Astrocyte of the spinal cord (primary cell): ENCODE measurements around the gene C5orf15.
"Not testable (repeated sequence)": the region's sequence is repeated elsewhere in the genome, so short reads cannot be mapped to it uniquely, and the experiment has no call there.

Experiments used
- DNase-seq: peaks from one replicate; pipeline ENCODE4 v3.0.0; 2011; ENCODE audit warnings: low read depth, low spot score
- H3K4me3 ChIP-seq: 2 replicates; pipeline ENCODE4 v1.5.1; 2011; ENCODE audit warnings: low read depth, mild to moderate bottlenecking, low read length, moderate library complexity
- in situ Hi-C: cut with HindIII; loops from 2 replicates; pipeline ENCODE4 v1.10.0; 2017; ENCODE audit warnings: low sequenced_read_pairs
- TF ChIP-seq, protein P1 (sequence below): IDR thresholded peaks from 2 replicates; pipeline ENCODE4 v1.5.1; 2012; ENCODE audit warnings: low read depth, mild to moderate bottlenecking, low read length, inconsistent platforms

The C5orf15 gene

DNA sequence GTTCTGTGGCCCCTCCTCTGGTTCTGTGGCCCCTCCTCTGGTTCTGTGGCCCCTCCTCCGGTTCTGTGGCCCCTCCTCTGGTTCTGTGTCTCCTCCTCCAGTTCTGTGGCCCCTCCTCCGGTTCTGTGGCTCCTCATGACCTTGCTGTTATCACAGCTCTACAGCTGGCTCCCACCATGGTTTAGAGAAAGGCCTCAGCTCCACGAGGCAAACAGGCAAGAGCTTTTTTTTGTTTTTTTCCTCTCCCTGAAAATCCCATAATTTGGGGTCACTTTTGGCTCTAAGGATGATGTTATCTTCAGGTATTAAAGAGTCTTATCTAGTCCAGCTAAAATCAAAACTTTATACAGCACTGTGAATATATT lies 31.8 kb downstream of the C5orf15 start:
- no peak for DNase-seq
- in situ Hi-C loops, result no loop called here
- no peak overlapping the region for H3K4me3 ChIP-seq
- TF ChIP-seq, protein P1, sequence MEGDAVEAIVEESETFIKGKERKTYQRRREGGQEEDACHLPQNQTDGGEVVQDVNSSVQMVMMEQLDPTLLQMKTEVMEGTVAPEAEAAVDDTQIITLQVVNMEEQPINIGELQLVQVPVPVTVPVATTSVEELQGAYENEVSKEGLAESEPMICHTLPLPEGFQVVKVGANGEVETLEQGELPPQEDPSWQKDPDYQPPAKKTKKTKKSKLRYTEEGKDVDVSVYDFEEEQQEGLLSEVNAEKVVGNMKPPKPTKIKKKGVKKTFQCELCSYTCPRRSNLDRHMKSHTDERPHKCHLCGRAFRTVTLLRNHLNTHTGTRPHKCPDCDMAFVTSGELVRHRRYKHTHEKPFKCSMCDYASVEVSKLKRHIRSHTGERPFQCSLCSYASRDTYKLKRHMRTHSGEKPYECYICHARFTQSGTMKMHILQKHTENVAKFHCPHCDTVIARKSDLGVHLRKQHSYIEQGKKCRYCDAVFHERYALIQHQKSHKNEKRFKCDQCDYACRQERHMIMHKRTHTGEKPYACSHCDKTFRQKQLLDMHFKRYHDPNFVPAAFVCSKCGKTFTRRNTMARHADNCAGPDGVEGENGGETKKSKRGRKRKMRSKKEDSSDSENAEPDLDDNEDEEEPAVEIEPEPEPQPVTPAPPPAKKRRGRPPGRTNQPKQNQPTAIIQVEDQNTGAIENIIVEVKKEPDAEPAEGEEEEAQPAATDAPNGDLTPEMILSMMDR, result no peak

DNA sequence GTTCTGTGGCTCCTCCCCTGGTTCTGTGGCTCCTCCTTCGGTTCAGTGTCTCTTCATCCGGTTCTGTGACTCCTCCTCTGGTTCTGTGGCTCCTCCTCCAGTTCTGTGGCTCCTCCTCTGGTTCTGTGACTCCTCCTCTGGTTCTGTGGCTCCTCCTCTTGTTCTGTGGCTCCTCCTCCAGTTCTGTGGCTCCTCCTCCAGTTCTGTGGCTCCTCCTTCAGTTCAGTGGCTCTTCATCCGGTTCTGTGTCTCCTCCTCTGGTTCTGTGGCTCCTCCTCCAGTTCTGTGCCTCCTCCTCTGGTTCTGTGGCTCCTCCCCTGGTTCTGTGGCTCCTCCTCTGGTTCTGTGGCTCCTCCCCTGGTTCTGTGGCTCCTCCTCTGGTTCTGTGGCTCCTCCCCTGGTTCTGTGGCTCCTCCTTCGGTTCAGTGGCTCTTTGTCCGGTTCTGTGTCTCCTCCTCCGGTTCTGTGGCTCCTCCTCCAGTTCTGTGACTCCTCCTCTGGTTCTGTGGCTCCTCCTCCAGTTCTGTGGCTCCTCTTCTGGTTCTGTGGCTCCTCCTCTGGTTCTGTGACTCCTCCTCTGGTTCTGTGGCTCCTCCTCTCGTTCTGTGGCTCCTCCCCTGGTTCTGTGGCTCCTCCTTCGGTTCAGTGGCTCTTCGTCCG lies 32.3 kb downstream of the C5orf15 start:
- in situ Hi-C loops, H3K4me3 ChIP-seq, DNase-seq: not testable (repeated sequence)

DNA sequence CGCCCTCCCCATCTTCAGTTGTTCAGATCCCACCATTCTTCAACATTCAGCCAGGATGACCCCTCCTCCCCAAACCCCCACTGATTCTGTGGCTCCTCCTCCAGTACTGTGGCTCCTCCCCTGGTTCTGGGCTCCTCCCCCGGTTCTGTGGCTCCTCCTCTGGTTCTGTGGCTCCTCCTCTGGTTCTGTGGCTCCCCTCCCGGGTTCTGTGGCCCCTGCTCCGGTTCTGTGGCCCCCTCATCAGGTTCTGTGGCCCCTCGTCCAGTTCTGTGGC lies 32.8 kb downstream of the C5orf15 start:
- DNase-seq, result no peak
- no peak overlapping the region for H3K4me3 ChIP-seq
- TF ChIP-seq, protein P1, result no peak
- in situ Hi-C loops, result no loop called here

DNA sequence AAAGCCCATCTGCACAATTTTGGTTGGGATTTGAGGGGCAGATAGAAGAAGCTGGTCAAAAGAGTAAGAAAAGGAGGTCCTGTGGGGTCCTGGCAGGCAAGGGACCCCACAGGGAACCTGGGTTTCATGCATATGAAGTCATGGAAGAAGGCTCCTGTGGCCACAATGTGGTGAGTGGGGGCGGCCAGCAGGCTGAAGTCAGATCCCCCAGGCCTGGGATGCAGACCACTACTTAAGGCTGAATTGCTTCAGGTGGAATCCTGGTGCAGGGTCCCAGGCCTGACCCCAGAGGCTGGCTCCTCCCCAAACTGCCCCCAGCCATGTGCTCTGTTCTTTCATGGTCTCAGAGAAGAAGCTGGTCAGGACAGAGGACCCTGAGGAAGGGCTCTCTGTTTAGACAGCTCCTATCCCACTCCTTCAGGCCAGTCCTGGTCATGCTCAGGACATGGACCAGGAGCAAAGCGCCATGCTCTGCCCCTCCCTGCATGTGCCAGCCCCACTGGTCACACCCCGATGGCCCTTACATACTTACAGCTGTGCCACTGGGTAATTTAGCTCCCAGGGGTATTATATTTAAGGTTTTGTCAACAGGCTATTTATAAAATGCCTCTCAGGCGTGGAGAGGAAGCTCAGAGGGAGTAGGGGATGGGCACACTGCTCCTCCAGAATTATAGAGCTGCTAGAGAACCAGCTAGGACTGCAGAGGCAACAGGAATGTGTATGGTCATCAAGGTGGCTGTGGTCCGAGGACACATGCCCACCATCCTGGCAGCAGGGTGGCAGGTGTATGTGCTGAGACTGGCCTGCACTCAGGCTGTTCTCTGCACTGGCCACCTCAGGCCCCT lies 33.4 kb downstream of the C5orf15 start:
- no peak for DNase-seq
- TF ChIP-seq, protein P1, result no peak
- in situ Hi-C loops, result no loop called here
- H3K4me3 ChIP-seq, result no peak overlapping the region

DNA sequence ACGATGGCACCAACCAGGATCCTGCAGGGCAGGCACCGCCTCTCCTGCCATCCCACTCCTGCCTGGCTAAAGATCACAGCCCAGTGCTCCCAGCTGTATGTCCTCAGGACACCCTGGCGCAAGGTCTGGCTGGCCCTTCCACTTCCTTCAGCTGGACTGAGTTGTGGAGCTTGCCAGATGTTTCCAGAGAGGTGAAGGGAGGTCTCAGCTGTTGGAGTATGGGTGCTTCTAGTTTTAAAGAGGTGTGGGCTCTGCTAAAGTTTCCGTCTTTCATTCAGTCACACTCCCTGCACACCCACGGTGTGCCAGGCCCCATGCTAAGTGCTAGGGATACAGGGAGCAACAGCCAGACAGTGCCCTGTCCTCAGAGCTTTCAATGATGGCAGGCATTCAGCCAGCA lies 34.1 kb downstream of the C5orf15 start:
- H3K4me3 ChIP-seq, result no peak overlapping the region
- DNase-seq, result no peak
- in situ Hi-C loops, result no loop called here
- TF ChIP-seq, protein P1, result no peak

DNA sequence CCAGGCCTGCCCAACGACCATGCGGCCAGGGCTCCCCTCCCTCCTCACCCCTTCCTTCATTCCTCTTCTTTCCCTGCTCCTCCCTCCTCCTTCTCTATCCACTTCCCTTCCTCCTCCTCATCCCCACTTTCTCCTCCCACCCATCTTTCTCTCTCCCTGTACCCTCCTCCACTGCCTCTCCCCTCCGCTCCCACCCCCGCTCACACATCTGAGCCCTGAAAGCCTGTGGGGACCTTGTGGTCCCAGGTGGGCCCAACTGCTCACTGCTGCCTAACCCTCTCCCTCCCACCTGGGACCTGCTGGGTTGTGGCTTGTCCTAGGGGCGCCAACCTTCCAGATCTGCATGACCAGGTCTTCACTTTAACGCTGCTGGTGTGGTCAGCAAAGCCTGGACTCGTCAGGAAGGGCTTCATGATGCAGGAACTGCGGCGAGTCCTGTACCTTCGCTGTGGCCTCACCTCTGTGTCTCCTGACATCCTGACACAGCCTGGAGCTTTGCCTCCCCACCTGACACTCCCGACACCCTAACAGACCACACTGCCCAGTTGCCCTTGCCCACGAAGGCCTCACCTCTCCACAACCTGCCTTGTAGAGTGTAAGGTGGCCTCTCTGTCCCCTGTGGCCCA lies 34.6 kb downstream of the C5orf15 start:
- in situ Hi-C loops, result no loop called here
- TF ChIP-seq, protein P1, result no peak

DNA sequence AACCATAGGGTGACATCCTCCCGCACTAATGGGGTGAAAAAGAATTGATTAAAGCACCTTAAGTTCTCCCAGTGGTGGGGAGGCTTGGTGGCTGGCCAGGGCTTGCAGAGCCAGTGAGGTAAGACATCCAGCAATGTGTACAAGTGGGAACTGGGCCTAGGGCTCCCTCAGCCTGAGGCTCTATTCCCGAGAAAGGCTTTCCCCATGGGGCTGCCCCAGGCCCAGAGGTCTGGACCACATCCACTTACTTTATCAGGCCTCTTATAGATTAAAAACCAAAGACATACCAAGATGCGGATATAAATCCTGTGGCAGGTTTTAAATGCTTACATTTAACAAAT lies 35.3 kb downstream of the C5orf15 start:
- in situ Hi-C loops, result no loop called here
- peak; percentile 7 for DNase-seq
- H3K4me3 ChIP-seq, result no peak overlapping the region
- TF ChIP-seq, protein P1, result no peak

More for the DNA sequence above, 34.6 kb downstream of the C5orf15 start:
- DNase-seq, result no peak
- H3K4me3 ChIP-seq, result no peak overlapping the region
